Kidney epithelial cell (primary cell): Measurements from ENCODE around the gene SYCN. TPM values are rescaled to one million over a fixed set of nuclear protein-coding genes. Genes with fewer than 3 reads are reported as not detected.
A peak's percentile ranks its signal among the peaks of the same experiment; 100 is the strongest.

Source experiments
- DNase-seq: peaks from one replicate; pipeline ENCODE4 v3.0.0-alpha.2; 2010; ENCODE audit warnings: low read depth
- H3K27me3 ChIP-seq: 2 replicates; pipeline ENCODE4 v1.6.0; 2011; ENCODE audit warnings: low read length; ENCODE audit not compliant: control insufficient read depth, insufficient read depth
- H3K36me3 ChIP-seq: 2 replicates; pipeline ENCODE4 v1.5.1; 2011; ENCODE audit warnings: low read length; ENCODE audit not compliant: control insufficient read depth, insufficient read depth
- H3K4me3 ChIP-seq: 2 replicates; pipeline ENCODE4 v1.5.1; 2011; ENCODE audit warnings: low read depth, mild to moderate bottlenecking, control low read depth, low read length
- CTCF ChIP-seq: IDR thresholded peaks from 2 replicates; pipeline ENCODE4 v1.5.1; 2011; ENCODE audit warnings: mild to moderate bottlenecking, moderate library complexity, low read length, control low read depth, inconsistent platforms; ENCODE audit not compliant: insufficient read depth, poor library complexity, severe bottlenecking
- total RNA-seq: library from RNA; depleted of rRNA; stranded (reverse); fragments of >200 nt; gene quantifications from 2 replicates; pipeline ENCODE4 v1.2.3, GENCODE V29; 2015

Gene SYCN
- total RNA-seq, 1 donor from 2014 or later: not detected

GRCh38 chr19:39206122-39206521 is 2.1 kb upstream of the SYCN start:
- peaks cover 38% of the 10 kb centered on the region for H3K27me3 ChIP-seq
- no peak overlapping the region for H3K4me3 ChIP-seq
- TF ChIP-seq CTCF: no peak
- no peak for DNase-seq
- no peaks in the 10 kb centered on the region for H3K36me3 ChIP-seq

- H3K36me3 ChIP-seq: no peaks in the 10 kb centered on the region
- no peak for DNase-seq
Measured at GRCh38 chr19:39205449-39205764, 1.3 kb upstream of the SYCN start.

GRCh38 chr19:39202998-39203355 is 1.1 kb downstream of the SYCN start:
- no peak for TF ChIP-seq CTCF
- no peak for DNase-seq
- Histone ChIP-seq H3K27me3 (peaks cover 41% of the 10 kb centered on the region), H3K36me3 (no peaks in the 10 kb centered on the region), H3K4me3 (no peak overlapping the region)

More at GRCh38 chr19:39205449-39205764, 1.3 kb upstream of the SYCN start:
- peaks cover 38% of the 10 kb centered on the region for H3K27me3 ChIP-seq
- no peak for TF ChIP-seq CTCF
- no peak overlapping the region for H3K4me3 ChIP-seq

GRCh38 chr19:39200803-39201115 is 3.3 kb downstream of the SYCN start:
- no peak for DNase-seq
- H3K4me3 ChIP-seq: no peak overlapping the region
- H3K36me3 ChIP-seq: no peaks in the 10 kb centered on the region
- H3K27me3 ChIP-seq: peaks cover 61% of the 10 kb centered on the region
- TF ChIP-seq CTCF: no peak

- peaks cover 64% of the 10 kb centered on the region for H3K27me3 ChIP-seq
- H3K4me3 ChIP-seq: no peak overlapping the region
- no peak for TF ChIP-seq CTCF
- H3K36me3 ChIP-seq: no peaks in the 10 kb centered on the region
- no peak for DNase-seq
Measured at GRCh38 chr19:39200066-39200802, 3.8 kb downstream of the SYCN start.

- no peaks in the 10 kb centered on the region for H3K36me3 ChIP-seq
- H3K27me3 ChIP-seq: peaks cover 56% of the 10 kb centered on the region
- TF ChIP-seq CTCF: no peak
- peak; percentile 65 for DNase-seq
- no peak overlapping the region for H3K4me3 ChIP-seq
Measured at GRCh38 chr19:39199025-39199424, 5.0 kb downstream of the SYCN start.
